ENCODE results near the gene KRT15.

KRT15 gene

GRCh38 chr17:41523225-41523593, 4.5 kb upstream of the KRT15 start:
- DNase-seq, result no peak

- no peak for DNase-seq
Measured at GRCh38 chr17:41522301-41523224, 3.9 kb upstream of the KRT15 start.

- DNase-seq, result no peak
Measured at GRCh38 chr17:41521574-41522261, 3.0 kb upstream of the KRT15 start.

GRCh38 chr17:41520821-41521521, 2.3 kb upstream of the KRT15 start:
- DNase-seq, result no peak

- no peak for DNase-seq
Measured at GRCh38 chr17:41519501-41520224, 973 bp upstream of the KRT15 start.

GRCh38 chr17:41518031-41518430, 659 bp downstream of the KRT15 start:
- no peak for DNase-seq

- no peak for DNase-seq
Measured at GRCh38 chr17:41516830-41517283, 1.8 kb downstream of the KRT15 start.

GRCh38 chr17:41516147-41516829, 2.4 kb downstream of the KRT15 start:
- DNase-seq, result no peak

- no peak for DNase-seq
Measured at GRCh38 chr17:41513168-41513547, 5.5 kb downstream of the KRT15 start.

GRCh38 chr17:41512546-41513167, 6.0 kb downstream of the KRT15 start:
- no peak for DNase-seq

GRCh38 chr17:41511716-41512115, 7.0 kb downstream of the KRT15 start:
- DNase-seq, result no peak

- DNase-seq, result no peak
Measured at GRCh38 chr17:41511116-41511515, 7.6 kb downstream of the KRT15 start.

GRCh38 chr17:41510251-41511065, 8.2 kb downstream of the KRT15 start:
- DNase-seq, result no peak

GRCh38 chr17:41507315-41507880, 11.3 kb downstream of the KRT15 start:
- no peak for DNase-seq

GRCh38 chr17:41505809-41506767, 12.6 kb downstream of the KRT15 start:
- DNase-seq, result no peak

- no peak for DNase-seq
Measured at GRCh38 chr17:41505007-41505808, 13.5 kb downstream of the KRT15 start, which contains the start of gene KRT13. Gene KRT13 (minus strand): TSS chr17:41505612. CDS start chr17:41505550, 62 bp downstream.

GRCh38 chr17:41504246-41504977, 14.3 kb downstream of the KRT15 start:
- no peak for DNase-seq

GRCh38 chr17:41503202-41503601, 15.5 kb downstream of the KRT15 start:
- DNase-seq, result no peak

All from stimulated activated naive CD4-positive, alpha-beta T cell treated with Interleukin-2 at 50 U/mL for 16 hours (primary cell).